DOHH2 (cell line): ENCODE results near the gene NAB2.

Experiments
- H3F3A ChIP-seq: fragments of 200-600 bp; sonication (generic), shearing (Covaris generic); 2 replicates; pipeline ENCODE4 v1.6.0; 2016; ENCODE audit warnings: antibody characterized with exemption, mild to moderate bottlenecking; ENCODE audit not compliant: control insufficient read depth, insufficient read depth
- H3K27ac ChIP-seq: fragments of 200-600 bp; sonication (generic); 2 replicates; pipeline ENCODE4 v1.5.1; 2014; ENCODE audit warnings: low read depth, mild to moderate bottlenecking, low read length, moderate library complexity
- H3K27me3 ChIP-seq: fragments of 200-600 bp; sonication (generic); 2 replicates; pipeline ENCODE4 v1.6.1; 2014; ENCODE audit warnings: mild to moderate bottlenecking, low read length, mixed read lengths; ENCODE audit not compliant: control insufficient read depth
- H3K36me3 ChIP-seq: fragments of 200-600 bp; sonication (generic); 2 replicates; pipeline ENCODE4 v1.6.1; 2014; ENCODE audit warnings: mild to moderate bottlenecking, low read length, moderate library complexity, mixed read lengths; ENCODE audit not compliant: control insufficient read depth
- H3K4me1 ChIP-seq: fragments of 200-600 bp; sonication (generic); 2 replicates; pipeline ENCODE4 v1.6.1; 2014; ENCODE audit warnings: mild to moderate bottlenecking, low read length, mixed read lengths; ENCODE audit not compliant: control insufficient read depth
- H3K4me2 ChIP-seq: fragments of 200-600 bp; sonication (generic); 2 replicates; pipeline ENCODE4 v1.6.0; 2014; ENCODE audit warnings: mild to moderate bottlenecking, low read length, moderate library complexity
- H3K4me3 ChIP-seq: fragments of 200-600 bp; sonication (generic); 2 replicates; pipeline ENCODE4 v1.5.1; 2014; ENCODE audit warnings: mild to moderate bottlenecking, low read length, mixed read lengths
- H3K79me2 ChIP-seq: fragments of 200-600 bp; sonication (generic); 2 replicates; pipeline ENCODE4 v1.6.1; 2014; ENCODE audit warnings: mild to moderate bottlenecking, low read length, mixed read lengths; ENCODE audit not compliant: control insufficient read depth
- H3K9me2 ChIP-seq: fragments of 200-600 bp; sonication (generic); replicated peaks from 2 replicates; pipeline ENCODE4 v1.6.1; 2014; ENCODE audit warnings: mild to moderate bottlenecking, low read length, mixed read lengths; ENCODE audit not compliant: control insufficient read depth
- H3K9me3 ChIP-seq: fragments of 200-600 bp; sonication (generic); 2 replicates; pipeline ENCODE4 v1.6.1; 2014; ENCODE audit warnings: antibody characterized with exemption, low read length, mixed read lengths; ENCODE audit not compliant: control insufficient read depth, insufficient read depth
- H4K20me1 ChIP-seq: fragments of 200-600 bp; sonication (generic); 2 replicates; pipeline ENCODE4 v1.6.0; 2014; ENCODE audit warnings: low read depth, mild to moderate bottlenecking, antibody characterized with exemption, low read length, moderate library complexity; ENCODE audit not compliant: control insufficient read depth, insufficient read depth
- EZH2phosphoT487 ChIP-seq: fragments of 200-600 bp; sonication (generic); IDR thresholded peaks from 2 replicates; pipeline ENCODE4 v1.6.1; 2017; ENCODE audit warnings: borderline replicate concordance, mild to moderate bottlenecking, antibody characterized with exemption, low read length, moderate library complexity, mixed read lengths
- TF ChIP-seq, protein P1 (sequence below): fragments of 200-600 bp; sonication (generic); IDR thresholded peaks from one replicate; pipeline ENCODE4 v1.5.1; 2014; ENCODE audit warnings: antibody characterized with exemption, mild to moderate bottlenecking, low read depth, low read length; ENCODE audit not compliant: poor library complexity, severe bottlenecking

NAB2 gene

DNA sequence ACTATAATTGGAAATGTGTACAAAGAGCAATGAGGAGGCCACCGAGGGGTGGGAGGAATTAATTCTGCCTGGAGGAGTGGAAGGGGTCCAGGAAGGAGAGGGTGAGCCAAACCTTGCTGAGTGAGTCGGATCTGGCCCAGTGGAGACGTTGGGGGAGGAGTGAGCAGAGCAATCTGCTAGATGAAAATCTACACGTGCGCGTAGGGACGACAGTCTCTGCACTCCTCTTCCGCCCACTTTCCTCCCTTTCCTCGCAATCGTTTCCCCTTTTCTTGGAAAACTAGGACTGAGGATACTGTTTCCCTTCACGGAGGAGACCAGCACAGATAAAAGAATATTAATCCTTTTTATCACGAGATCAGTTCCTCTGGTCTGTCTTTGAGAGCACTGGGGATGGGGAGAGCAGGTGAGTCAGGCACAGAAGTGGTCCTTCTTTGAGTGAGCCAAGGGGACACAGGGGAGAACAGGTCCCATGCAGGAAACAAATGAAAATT is 2.9 kb upstream of the NAB2 start:
- Histone ChIP-seq H3K4me2 (peak overlapping the region; percentile 100), H3K79me2 (peaks cover 9% of the 10 kb centered on the region), H3F3A (peaks cover 26% of the 10 kb centered on the region), H4K20me1 (no peaks in the 10 kb centered on the region), H3K4me3 (peak overlapping the region; percentile 84), H3K27ac (peak overlapping the region; percentile 91), H3K4me1 (peaks cover 47% of the 10 kb centered on the region), H3K9me3 (no peaks in the 10 kb centered on the region), H3K36me3 (no peaks in the 10 kb centered on the region), H3K27me3 (no peaks in the 10 kb centered on the region), H3K9me2 (no peaks in the 10 kb centered on the region)
- TF ChIP-seq EZH2phosphoT487 = no peak
- TF ChIP-seq, protein P1, sequence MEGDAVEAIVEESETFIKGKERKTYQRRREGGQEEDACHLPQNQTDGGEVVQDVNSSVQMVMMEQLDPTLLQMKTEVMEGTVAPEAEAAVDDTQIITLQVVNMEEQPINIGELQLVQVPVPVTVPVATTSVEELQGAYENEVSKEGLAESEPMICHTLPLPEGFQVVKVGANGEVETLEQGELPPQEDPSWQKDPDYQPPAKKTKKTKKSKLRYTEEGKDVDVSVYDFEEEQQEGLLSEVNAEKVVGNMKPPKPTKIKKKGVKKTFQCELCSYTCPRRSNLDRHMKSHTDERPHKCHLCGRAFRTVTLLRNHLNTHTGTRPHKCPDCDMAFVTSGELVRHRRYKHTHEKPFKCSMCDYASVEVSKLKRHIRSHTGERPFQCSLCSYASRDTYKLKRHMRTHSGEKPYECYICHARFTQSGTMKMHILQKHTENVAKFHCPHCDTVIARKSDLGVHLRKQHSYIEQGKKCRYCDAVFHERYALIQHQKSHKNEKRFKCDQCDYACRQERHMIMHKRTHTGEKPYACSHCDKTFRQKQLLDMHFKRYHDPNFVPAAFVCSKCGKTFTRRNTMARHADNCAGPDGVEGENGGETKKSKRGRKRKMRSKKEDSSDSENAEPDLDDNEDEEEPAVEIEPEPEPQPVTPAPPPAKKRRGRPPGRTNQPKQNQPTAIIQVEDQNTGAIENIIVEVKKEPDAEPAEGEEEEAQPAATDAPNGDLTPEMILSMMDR = no peak

- Histone ChIP-seq H3K9me3 (no peaks in the 10 kb centered on the region), H3K4me1 (peaks cover 47% of the 10 kb centered on the region), H3K9me2 (no peaks in the 10 kb centered on the region), H3K79me2 (peaks cover 9% of the 10 kb centered on the region), H3K27me3 (no peaks in the 10 kb centered on the region), H3K27ac (peak overlapping the region; percentile 91), H3K4me2 (peak overlapping the region; percentile 100), H3K36me3 (no peaks in the 10 kb centered on the region), H3K4me3 (peak overlapping the region; percentile 84), H4K20me1 (no peaks in the 10 kb centered on the region), H3F3A (peaks cover 26% of the 10 kb centered on the region)
- TF ChIP-seq, protein P1 = peak; percentile 71
- TF ChIP-seq EZH2phosphoT487 = no peak
Observed at GRCh38 chr12:57086493-57087009, 2.4 kb upstream of the NAB2 start.

DNA sequence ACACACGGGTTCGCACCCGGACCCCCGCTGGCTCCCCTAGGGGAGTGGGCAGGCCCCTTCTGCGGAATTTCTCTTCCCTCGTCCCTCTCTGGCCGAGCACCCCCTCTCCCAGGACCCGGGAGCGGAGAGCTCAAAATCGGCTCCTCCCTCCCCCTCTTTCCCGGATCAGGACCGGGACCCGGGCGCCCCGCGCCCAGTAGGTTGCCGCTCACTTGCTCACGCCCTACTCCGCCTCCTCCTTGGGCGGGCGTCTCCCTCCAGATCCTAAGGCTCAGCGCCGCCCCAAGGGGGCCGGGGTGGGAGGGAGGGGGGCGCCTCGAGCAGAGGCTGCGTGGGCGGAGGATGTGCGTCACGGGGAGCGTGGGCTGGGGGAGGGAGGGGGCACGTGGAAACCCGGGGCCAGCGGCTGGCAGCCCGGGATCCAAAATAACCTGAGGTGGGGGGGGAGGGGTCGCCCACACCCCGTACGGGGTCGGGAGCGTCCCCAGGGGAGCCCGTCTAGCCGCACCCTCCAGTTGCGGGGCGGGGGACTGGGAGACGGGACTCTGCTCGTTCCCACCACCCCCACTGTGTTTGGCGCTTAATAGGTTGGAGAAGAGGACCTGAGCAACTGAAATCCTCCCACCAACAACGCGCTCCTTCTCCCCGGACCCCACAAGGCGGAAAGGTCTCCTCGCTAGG is 1.8 kb upstream of the NAB2 start:
- Histone ChIP-seq H3K27ac (peak overlapping the region; percentile 91), H3K9me3 (no peaks in the 10 kb centered on the region)
- no peak for TF ChIP-seq EZH2phosphoT487
- TF ChIP-seq, protein P1 = no peak

More for the DNA sequence above, 1.8 kb upstream of the NAB2 start:
- Histone ChIP-seq H3K27me3 (no peaks in the 10 kb centered on the region), H3K79me2 (peaks cover 9% of the 10 kb centered on the region), H3K4me2 (peak overlapping the region; percentile 100), H3K4me1 (peaks cover 47% of the 10 kb centered on the region), H3K9me2 (no peaks in the 10 kb centered on the region), H3F3A (peaks cover 28% of the 10 kb centered on the region), H4K20me1 (no peaks in the 10 kb centered on the region), H3K36me3 (0 out of 2 replicates have a peak, but pooled peaks cover 2% of the 10 kb centered on the region), H3K4me3 (peak overlapping the region; percentile 84)
